HG03342 (cell line): Measurements from ENCODE around the gene PTGR3.

ENCODE experiments used
- ATAC-seq: cut with Tn5 transposase; IDR thresholded peaks from one replicate; pipeline ENCODE4 v1.9.1; 2021; ENCODE audit warnings: mild to moderate bottlenecking, moderate library complexity; ENCODE audit not compliant: unreplicated experiment

The PTGR3 gene

DNA sequence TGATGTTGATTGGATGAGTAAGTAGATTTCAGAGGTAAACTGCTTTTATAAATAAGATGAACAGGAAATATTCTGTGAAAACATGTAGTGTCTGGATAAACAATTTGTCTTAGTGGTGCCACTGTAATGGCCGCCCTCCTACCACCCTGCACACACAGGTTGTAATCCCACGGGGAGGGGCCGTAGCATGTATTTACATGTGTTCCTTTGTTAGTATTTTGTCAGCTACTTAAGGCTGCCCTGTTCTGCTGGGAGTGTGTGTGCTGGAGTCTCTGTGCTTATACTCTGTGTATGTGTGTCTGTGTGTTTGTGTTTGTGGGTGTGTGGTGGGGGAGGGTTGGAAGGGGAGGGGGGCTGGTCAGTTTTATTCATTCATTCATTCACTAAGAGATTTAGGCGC, 6.7 kb upstream of the PTGR3 start:
- ATAC-seq: no peak

DNA sequence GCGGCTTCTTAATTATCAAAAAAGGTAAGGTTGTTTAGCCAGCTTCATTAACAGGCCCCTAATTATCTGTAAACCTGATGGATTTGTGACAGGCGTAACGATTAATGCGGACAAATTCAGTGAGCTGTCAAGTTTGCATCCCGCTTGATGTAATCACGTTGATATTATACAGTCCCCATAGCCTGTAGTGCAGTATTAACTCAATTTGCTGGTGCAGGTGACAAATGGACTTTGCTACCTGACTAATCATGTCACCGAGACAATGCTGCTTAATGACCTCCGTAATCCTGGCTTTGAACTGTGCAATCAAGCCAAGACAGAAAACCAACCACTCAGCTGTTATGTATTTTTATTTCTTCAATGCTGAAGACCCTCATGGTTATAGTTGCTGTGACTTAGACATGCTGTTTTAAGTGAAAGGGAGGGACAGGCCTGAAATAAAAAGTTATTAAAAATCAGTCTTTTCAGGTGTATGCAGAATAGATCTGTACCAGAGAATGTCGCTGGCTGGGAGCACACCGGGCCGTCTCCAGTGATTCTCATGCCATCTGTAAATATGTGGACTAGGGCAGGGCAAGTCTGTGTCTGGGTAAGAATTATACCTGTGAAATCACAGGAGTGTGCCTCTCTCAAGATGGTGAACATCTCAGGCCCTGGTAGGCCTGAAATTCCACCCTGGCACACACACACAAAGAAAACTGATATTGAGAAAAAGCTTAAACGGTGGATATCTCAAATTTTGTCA, 6.0 kb upstream of the PTGR3 start:
- ATAC-seq: no peak

DNA sequence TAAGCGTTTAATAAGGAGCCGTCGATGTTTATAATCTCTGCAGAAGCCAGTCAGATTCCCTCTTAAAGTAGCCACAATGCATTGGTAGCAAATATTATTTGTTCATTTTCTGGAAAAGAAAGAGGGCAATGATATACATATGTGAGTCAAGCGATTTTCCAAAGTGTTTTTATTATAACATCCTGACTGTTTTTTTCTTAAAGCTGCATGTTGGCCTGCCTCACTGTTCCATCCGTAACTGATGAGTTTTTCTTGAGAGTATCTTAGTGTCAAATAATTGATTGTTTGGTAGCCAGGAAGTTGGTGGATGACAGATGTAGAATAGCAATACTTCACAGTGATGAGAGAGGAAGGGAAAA, 5.4 kb upstream of the PTGR3 start:
- ATAC-seq: no peak

DNA sequence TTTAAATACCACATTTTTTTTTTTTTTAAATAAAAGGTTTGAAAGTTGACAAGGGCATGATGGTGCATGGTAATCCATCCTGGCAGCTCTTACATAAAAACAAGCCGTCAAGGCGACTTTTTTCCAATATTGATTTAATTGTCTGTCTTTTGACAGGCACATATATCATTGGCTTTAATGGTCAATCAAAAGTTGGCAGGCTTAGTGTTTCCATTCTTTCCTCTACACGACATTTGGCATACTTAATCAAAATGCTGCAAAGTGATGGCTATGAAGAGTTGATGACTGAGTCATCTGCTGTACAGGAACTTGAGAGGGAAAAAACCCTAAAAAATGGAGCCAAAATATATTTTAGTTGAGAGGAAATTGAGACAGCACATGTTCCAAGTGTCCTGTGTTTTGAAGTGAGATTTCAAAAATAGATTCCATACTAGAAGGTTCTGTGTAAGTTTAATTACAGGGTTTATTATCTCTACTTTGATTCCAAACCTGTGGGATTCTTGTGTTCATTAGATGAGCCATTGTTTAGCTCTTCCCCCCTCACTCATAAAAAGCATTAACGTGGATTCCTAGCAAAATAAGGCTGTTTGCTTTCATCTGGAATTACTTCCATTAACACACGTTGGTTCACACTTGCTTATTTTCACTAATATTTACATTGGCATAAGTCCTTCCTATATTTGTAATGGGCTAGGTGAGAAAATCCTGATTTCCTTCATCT, 4.8 kb upstream of the PTGR3 start:
- no peak for ATAC-seq

DNA sequence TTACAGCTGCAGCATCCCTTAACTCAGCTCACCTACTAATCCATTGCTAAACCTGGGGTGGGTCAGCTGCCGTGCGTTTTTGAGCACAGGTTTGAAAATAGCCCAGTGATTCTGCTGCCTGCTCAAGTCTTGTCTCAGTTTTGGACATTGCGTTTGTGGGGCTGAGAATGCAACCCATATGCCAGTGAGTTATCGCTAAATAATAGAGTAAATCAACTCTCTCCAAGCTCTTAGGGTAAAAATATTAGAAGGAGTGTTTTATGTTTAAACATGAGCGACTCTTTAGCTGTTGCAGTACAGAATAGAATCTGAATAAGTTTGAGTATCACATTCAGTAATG, 3.8 kb upstream of the PTGR3 start:
- ATAC-seq: no peak

DNA sequence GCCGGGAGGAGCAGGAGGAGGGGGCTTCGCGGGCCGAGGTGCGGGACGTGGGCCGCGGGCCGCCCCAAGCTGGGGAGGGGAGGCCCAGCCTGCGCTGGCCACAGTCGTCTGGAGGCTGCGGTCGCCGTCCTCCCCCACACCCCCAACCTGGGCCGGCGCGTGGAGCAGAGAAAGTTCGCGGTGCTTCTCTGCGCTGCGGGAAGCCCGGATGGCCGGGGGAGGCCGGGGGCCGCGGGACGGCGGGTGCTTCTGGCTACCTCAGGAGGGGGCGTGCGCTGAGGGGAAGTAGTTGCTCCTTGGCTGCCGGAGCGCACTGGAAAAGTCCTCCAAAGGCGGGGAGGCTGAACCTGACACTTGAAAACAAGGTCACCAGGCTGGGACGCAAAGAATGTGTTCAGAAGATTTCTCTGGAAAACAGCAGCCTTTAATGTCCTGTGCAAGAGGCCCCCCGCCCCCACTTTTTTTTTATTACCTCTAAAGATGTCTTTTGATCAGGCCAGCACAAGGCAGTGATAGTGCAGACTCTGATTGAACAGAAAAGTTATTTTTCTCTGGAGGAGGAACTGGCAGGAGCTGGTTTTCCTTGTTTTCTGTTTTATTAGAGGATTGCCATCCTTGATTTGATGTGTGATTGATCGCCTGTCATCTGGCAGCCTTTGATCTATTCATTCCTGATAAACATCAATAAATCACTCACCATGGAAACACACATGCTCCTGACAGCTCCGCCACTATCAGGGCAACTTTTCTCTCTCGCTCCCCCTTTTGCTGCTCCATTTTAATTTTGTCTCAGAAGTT, 3.2 kb upstream of the PTGR3 start:
- no peak for ATAC-seq

DNA sequence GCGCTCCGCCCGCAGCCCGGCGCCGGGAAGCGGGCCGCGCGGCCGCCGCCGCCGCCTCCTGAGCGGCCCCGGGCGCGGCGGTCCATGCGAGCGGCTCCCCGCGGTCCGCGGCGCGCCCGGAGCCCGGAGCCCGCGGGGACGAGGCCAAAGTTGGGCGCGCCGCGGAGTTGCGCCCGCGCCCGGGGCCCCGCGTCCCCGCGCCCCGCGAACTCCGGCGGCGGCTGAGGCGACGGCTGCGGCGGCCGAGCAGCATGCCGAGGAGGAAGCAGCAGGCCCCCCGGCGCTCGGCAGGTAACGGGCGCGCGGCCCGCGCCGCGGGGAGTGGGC, 2.6 kb upstream of the PTGR3 start:
- ATAC-seq: no peak

DNA sequence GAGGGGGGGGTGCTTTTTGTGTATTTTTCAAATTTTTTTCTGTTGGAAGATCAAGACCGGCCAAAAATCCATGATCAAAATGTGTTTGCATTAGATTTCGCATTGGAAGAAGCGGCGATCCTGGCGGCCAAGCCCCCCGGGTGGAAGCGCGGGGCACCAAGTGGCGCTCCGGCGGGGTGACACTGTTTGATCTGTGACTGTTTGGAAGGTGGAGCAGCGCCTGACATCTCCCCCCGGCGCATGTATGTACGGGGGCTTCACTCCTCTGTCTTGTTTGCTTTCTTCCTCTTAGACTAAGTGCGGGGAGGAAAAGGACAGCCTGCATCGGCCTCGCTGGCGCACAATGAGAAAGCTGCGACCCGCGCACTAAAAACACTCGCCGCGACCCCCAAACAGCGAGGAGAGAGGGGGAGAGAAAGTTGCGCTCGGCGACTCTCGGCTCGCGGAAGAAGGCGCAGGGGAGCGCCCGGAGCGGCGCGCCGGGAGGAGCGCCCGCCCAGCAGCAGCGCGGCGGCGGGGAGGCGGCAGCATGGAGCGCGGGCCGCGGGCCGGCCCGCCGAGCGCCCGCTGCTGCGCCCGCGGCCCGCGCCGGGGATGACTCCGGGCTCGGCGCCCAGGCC, 2.2 kb upstream of the PTGR3 start:
- peak; percentile 10 for ATAC-seq

DNA sequence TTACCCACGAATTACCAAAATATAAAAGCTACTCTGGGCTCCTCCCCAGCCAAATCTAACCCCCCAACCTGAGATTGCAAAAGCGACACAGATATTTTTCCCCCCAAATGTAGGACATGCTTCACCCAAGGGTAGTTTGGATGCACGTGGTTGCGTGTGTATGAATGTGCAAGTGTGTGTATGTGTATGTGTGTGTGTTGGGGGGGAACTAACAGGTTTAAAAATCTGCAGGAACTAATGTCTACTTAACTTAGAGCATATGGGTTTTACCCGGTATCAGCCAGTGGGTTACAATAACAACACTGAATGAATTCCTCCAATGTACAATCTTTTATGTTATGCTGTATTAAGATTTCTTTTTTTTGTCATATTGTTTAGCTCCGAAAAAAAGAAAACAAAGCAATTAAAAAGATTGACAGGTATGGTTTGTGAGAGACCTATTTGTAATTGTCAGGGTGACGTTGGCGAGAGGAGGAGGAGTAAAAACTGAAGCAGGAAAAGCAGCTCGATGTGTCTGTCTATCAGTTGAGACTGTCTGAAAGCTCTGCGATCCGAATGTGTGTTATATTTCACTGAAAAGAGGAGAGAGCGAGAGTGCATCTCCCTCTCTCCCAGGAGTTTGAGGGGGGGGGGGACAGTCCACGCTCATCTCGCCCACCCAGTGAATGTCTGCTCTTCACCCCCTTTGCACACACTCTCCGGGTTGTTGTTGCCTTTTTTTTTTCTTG, 1.5 kb upstream of the PTGR3 start, which contains the start of gene TSHZ1:
TSS of gene TSHZ1 (plus strand) at position 524 of the 728 bp plus-strand sequence. CDS start 1,080 bp downstream, outside the sequence.
- peak; percentile 42 for ATAC-seq

DNA sequence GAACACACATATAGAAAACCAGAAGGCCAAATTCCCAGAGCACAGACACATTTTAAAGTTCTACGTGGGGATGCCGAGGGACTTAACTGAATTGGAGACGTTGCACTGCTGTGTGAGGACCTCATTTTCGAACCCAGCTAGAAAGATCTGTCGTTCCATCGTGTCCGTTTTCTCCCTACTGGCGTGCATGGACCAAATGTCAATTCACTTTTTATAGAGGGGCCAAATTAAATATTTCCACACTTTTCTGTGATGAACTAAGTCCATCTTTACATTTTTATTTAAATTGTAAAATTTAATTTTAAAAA, 966 bp upstream of the PTGR3 start:
- no peak for ATAC-seq

DNA sequence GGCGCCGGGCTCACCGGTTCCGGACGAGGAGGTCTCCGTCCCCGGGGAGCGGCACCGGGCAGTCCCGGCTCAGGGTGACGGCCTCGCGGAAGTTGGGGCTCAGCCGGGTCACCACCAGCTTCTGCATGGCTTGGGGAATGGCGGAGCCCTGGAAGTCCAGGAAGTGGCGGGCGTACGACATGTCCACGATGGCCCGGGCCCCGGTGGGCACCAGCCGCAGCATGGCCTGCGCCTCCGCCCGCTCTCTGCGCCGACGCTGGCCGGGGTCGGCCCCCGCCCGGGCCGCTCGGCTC, 157 bp downstream of the PTGR3 start:
- ATAC-seq: peak; percentile 12

DNA sequence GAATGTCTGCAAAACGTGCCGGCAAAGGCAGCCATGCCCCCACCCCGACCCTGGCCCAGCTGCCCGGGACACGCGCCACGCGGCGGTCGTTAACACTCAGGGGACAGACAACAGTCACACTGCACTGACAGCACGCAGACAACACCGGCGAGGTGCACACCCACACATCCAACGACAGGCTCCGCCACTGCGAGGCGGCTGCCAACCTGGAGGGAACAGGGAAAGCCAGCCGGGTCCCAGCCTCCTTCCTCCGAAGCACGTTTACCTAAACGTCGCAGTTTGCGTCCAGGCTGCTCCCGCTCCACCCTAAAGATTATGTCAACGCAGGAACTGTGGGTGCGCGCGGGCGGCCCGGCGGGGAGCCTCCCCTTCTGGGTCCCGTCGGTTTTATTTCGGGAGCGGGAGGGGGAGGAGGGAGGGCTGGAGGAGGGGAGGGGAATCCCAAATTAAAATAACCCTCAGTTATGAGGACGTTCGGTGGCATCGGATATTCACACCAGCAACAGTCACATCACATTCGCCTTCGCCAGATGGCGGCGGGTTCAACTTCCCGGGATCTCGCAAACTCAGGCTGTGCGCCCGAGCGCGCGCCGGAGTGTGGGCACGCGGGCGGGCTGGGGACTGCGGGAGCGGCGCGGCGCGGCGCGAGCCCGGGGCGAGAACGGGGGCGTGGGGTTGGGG, 644 bp downstream of the PTGR3 start:
- no peak for ATAC-seq

DNA sequence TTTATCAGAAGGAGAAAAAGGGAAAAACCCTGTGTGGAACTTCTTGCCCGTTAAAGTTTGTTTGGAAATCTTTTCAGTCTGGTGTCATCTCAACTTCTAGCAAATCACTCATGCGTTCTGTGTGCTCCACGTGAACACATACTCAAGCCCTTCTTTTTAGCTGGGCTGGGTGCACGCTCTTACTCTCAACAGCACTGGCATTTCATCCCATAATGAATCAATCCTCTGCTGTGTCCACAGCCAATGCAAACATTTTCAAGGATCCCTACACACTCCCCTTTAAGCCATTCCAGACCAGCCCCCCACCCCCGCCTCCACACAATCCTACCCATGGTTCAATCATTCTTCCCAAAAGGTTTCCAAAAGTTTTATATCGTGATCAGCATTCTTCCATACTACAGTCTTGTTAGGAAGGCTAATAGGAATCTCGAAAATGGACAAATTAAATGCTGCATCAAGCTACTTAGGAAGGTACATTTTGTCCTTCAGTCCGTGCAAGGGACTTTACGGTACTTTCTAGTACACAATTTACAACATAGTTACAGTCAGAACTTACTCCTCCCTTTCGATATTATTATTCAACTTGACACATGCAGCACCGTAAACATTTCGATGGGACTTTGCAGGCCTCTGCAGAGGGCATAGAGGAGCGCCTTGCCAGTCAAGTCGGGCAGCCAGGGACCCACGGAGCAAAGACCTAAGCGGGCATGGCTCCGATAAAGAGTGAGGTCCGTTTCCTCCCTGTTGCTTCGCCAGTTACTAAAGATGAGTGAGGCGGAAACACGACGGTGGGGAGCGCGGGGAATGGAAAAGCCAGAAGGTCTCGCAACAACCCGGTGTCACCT, 1.4 kb downstream of the PTGR3 start:
- ATAC-seq: no peak

DNA sequence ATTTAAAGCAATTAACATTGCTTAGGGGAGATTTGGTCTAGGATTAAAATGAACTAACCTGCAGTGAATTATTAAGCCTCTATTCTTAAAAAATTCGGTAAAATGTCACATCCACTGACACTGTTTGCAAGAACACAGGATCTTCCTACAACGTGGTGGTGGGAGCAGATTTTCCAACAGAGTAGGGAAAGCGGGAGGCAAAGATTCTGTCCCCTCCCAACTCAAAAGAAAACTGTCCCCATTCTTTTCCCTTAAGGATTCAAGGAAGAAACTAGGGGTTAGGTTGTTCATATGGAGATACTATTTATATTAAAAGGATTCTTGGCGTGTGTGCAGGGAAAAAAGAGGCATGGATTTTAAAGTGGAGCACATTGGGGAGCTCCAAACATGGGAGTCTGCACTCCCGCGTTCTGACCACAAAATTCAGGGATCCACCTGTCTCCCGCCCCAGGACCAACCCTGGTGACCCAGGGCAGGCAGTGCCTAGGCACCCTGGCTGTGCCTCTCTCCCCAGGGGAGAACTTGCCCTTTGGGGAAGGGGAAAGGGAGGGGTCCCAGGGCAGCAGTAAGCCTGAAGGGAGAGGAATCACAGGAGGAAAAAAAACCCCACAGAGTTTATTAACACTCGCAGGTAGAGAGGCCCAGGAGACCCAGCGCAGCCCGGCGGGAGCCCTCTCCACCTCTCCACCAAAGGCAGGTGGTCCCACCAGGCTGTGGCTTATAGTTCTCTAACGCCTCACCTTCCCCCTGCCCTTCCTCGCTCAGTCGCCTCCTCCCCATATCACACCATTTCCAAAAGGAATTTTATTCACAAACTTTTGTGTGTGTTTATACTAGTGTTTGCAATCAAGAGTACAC, 2.3 kb downstream of the PTGR3 start:
- ATAC-seq: no peak

DNA sequence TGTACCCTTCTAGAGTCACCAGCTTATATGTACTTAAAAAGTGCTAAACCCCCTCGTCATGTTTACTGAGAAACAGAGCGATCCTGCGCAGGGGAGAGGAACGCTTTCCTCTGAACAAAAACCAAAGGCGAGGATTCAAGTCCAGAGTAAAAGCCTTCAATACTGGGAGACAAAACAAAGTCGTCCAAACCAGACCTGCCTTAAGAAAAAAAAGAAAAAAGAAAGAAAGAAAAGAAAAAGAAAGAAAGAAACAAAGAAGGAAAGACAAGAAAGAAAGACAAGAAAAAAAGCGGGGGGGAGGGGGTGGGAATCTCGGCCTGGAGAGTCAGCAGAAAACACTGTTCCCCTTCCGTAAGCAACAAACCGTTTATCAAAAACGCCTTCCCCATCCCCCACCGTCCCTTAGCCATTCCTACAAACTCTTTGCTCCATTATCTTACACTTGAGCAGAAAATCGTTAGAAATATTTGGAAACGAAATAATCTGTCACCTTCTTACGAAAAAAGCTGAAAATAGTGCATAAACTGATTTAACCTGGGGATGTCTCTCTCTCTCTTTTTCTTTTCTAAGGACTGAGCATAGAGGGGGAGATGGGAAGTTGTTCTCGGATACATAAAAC, 3.3 kb downstream of the PTGR3 start:
- no peak for ATAC-seq

DNA sequence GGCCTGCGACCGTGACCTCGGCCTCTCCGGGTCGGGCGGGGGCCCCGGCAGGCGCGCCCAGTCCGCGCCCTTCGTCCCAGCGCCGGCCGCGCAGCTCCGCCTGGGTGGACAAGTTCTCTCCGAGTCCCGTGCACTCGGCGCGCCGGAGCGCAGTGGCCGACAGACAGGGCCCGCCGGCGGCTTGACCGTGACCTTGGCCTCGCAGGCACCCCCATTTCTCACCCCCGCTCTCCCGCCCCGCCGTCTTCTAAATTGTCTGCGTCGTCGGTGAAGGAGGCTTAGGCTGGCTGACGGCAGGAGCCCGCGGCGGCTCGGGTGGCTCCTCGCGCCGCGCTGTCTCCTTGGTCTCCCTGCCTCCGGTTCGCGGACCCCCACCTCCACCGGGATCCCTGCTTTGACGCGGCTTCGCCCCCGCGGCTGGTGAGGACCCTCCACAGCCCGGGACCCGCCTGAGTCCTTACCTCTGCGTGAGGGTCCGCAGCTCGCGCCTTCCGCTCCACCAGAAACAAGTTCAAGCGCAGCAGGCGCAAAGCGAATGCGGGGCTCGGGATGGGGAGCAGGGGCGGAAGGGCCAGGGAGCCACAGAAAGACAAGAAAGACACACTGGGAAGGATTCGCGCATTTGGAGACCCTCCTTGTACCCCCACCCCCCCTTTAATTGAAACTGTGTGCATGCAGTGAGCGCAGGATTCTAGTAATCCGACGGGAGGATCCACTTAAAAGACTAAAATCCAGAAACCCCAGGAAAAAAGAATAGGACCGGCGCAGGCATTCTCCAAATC, 4.0 kb downstream of the PTGR3 start:
- no peak for ATAC-seq

DNA sequence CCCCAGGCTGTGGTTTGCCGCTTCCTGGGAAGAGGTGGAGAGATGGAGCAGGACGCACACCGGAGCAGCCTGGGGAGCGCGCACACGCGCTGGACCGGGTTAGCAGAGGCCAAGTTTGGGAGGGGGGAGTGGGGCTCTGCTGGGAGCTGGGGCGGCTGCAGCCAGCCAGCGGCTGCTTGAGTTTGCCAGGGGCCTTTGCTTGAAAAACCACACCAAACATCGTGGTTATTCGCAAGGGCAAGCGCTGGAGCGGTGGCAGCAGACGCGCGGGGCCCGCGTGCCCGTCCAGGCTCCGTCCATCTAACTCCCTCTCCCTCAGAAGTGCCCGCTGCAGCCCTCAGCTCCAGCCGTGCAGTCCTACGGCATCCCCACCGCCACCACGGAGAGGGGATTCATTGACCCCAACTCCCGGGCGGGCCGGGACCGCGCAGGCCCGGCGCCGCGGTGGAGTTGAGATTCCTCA, 4.6 kb downstream of the PTGR3 start:
- no peak for ATAC-seq
